ENCODE results near the gene PIAS2.

The PIAS2 gene

GRCh38 chr18:46946656-46947282, 29.5 kb upstream of the PIAS2 start:
- no peak for TF ChIP-seq CTCF (IDR thresholded peaks at IDR 0.05; ENCODE audit: low read depth, low read length, missing control alignments)
- DNase-seq (ENCODE audit: low read depth): no peak
- peak overlapping the region; percentile 71 for H3K4me3 ChIP-seq (ENCODE audit: low read depth, low read length)

GRCh38 chr18:46942646-46943045, 25.3 kb upstream of the PIAS2 start:
- TF ChIP-seq CTCF (IDR thresholded peaks at IDR 0.05; ENCODE audit: low read depth, low read length, missing control alignments): no peak
- no peak overlapping the region for H3K4me3 ChIP-seq (ENCODE audit: low read depth, low read length)
- no peak for DNase-seq (ENCODE audit: low read depth)

GRCh38 chr18:46939998-46940571, 22.8 kb upstream of the PIAS2 start:
- DNase-seq (ENCODE audit: low read depth): no peak
- no peak for TF ChIP-seq CTCF (IDR thresholded peaks at IDR 0.05; ENCODE audit: low read depth, low read length, missing control alignments)
- no peak overlapping the region for H3K4me3 ChIP-seq (ENCODE audit: low read depth, low read length)

- no peak for TF ChIP-seq CTCF (IDR thresholded peaks at IDR 0.05; ENCODE audit: low read depth, low read length, missing control alignments)
- no peak for DNase-seq (ENCODE audit: low read depth)
- no peak overlapping the region for H3K4me3 ChIP-seq (ENCODE audit: low read depth, low read length)
Measured at GRCh38 chr18:46939337-46939963, 22.1 kb upstream of the PIAS2 start.

- TF ChIP-seq CTCF (IDR thresholded peaks at IDR 0.05; ENCODE audit: low read depth, low read length, missing control alignments): no peak
- no peak overlapping the region for H3K4me3 ChIP-seq (ENCODE audit: low read depth, low read length)
- DNase-seq (ENCODE audit: low read depth): no peak
Measured at GRCh38 chr18:46920653-46921052, 3.3 kb upstream of the PIAS2 start.

GRCh38 chr18:46920067-46920466, 2.8 kb upstream of the PIAS2 start:
- H3K4me3 ChIP-seq (ENCODE audit: low read depth, low read length): no peak overlapping the region
- TF ChIP-seq CTCF (IDR thresholded peaks at IDR 0.05; ENCODE audit: low read depth, low read length, missing control alignments): no peak
- no peak for DNase-seq (ENCODE audit: low read depth)

All from GM12864 (cell line).